ENCODE measurements around the gene CGN.
"Not testable (repeated sequence)": the region's sequence is repeated elsewhere in the genome, so short reads cannot be mapped to it uniquely, and the experiment has no call there.

The CGN gene

DNA sequence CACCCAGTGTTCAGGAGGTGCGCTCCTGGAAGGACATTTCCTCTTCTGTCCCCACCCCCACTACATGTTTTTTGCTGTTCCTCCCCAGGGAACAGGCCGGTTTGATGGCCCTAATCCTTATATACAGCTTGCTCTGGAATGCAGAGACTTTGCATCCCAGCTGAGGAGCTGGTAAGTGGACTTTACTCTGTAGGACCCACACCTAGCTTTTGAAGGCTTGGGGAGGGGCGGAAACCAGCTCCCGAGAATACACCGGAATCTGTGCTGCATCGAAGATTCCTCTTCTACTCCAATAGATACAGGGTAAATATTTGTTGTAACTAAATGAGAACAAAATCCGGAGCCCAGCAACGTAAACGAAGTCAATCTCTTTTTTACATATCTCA lies 1.2 kb upstream of the CGN start:
- no peak for ATAC-seq
- Mint-ChIP-seq H3K4me1 (peaks cover 29% of the 10 kb centered on the region), H3K4me3 (peak overlapping the region; percentile 81), H3K27me3 (peaks cover 4% of the 10 kb centered on the region), H3K36me3 (ENCODE audit: low read depth) (no peaks in the 10 kb centered on the region), H3K9me3 (no peaks in the 10 kb centered on the region), H3K27ac (no peak overlapping the region)
- DNase-seq = no peak

GRCh38 chr1:151510614-151510956 lies 602 bp upstream of the CGN start:
- Mint-ChIP-seq H3K36me3 (ENCODE audit: low read depth) (no peaks in the 10 kb centered on the region), H3K4me1 (peaks cover 29% of the 10 kb centered on the region), H3K27me3 (peaks cover 4% of the 10 kb centered on the region), H3K9me3 (no peaks in the 10 kb centered on the region), H3K4me3 (peak overlapping the region; percentile 81), H3K27ac (peak overlapping the region; percentile 66)
- DNase-seq (no peak), ATAC-seq (no peak)

DNA sequence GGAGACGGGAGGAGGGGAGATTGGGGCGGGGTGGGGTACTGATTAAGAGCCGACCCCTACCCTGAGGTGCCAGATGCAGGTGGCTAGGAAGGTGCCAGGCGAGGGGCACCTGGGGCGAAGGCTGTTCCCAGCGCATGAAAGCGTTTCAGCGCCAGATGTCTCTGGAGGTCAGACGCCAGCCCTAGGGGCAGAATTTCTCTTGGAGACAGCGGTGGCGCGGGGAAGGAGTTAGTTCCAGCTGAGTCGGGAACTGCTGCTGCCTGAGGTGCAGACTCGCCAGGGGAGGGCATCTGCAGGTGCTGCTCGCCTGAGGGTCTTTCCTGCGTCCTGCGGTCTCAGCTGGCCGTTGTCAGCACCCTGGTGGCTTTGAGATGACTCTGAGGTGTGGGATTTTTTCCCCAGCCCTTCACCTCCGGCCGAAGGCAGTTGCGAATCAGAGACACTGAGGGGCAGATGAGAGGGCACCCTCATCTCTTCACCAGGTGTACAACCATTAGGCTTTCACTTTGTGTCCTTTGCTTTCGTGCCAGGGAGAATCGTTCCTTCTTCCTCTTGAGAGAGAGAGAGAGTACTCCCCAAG lies 539 bp downstream of the CGN start:
- DNase-seq = peak; percentile 26

DNA sequence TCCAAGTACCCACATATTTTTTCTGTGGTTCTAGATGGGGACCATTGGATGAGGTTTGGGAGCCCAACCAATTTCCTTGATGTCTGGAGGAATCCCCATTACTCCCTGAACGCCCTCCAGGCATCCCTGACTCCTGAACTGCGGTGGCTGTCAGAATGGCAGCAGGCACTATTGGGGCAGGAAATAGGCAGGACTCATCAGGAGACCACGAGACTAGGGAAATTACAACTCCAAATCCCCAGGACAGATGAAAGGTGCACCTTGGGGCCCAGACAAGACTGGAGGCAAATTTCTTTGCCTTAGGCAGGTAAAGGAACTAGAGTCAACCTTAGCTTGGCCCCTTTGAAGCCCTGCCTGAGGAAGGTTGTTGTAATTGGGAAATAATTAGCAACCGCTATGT lies 1.1 kb downstream of the CGN start:
- Mint-ChIP-seq H3K4me1 (peaks cover 29% of the 10 kb centered on the region), H3K36me3 (ENCODE audit: low read depth) (no peaks in the 10 kb centered on the region), H3K9me3 (no peaks in the 10 kb centered on the region), H3K27ac (no peak overlapping the region), H3K27me3 (peaks cover 4% of the 10 kb centered on the region), H3K4me3 (peak overlapping the region; percentile 81)
- DNase-seq (no peak), ATAC-seq (no peak)

More for the DNA sequence above, 539 bp downstream of the CGN start:
- no peak overlapping the region for H3K27ac Mint-ChIP-seq
- peak; percentile 25 for ATAC-seq
- H3K4me3 Mint-ChIP-seq = peak overlapping the region; percentile 81
- no peaks in the 10 kb centered on the region for H3K9me3 Mint-ChIP-seq
- H3K36me3 Mint-ChIP-seq (ENCODE audit: low read depth) = no peaks in the 10 kb centered on the region
- peaks cover 4% of the 10 kb centered on the region for H3K27me3 Mint-ChIP-seq
- H3K4me1 Mint-ChIP-seq = peaks cover 29% of the 10 kb centered on the region

DNA sequence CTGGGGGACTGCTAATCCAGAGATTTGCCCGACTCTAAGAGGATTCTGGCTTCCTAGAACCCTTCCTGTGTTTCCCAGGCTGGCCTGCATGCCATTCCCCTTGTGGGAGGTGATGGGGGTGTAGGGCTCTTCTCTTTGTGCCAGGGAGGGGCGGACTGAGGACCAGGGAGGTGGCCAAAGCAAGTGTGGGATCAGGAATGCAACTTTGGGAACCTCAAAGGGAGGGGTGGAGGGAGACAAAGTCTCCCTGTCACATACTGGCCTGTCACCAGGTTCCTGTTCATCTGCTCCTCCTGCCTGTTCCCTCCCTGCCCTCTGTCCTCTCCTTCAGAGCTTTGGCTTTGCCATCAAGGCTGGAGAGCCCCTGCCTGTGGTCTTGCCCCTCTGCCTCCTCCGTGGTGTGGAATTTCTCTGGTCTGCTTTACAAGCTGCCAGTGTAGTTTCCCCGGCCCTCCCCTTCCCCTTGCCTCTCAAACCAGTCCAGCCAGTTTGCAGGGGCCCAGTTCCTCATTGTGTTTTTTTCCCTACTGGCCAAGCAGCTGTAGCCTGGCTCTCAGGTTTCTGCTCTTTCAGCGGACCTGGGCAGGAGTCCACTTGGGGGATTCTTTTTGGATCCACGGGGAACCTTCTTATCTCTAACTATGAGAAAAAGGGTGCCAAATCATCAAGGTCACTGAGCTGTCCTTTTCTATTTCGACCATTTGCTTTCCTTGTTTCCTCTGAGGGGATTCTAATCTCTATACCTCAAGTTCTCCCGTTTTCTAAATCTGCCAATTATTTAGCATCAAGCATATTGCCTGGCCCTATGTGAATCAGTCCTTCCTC lies 1.8 kb downstream of the CGN start:
- Mint-ChIP-seq H3K4me3 (no peak overlapping the region), H3K27me3 (peaks cover 4% of the 10 kb centered on the region), H3K27ac (no peak overlapping the region)

GRCh38 chr1:151513626-151514121 lies 2.5 kb downstream of the CGN start:
- H3K4me1 Mint-ChIP-seq = peaks cover 29% of the 10 kb centered on the region
- DNase-seq = peak; percentile 19
- no peaks in the 10 kb centered on the region for H3K9me3 Mint-ChIP-seq
- no peak overlapping the region for H3K4me3 Mint-ChIP-seq
- no peak for ATAC-seq
- no peak overlapping the region for H3K27ac Mint-ChIP-seq
- peaks cover 4% of the 10 kb centered on the region for H3K27me3 Mint-ChIP-seq
- no peaks in the 10 kb centered on the region for H3K36me3 Mint-ChIP-seq (ENCODE audit: low read depth)

More for the DNA sequence above, 1.8 kb downstream of the CGN start:
- Mint-ChIP-seq H3K9me3 (no peaks in the 10 kb centered on the region), H3K4me1 (peaks cover 29% of the 10 kb centered on the region), H3K36me3 (ENCODE audit: low read depth) (no peaks in the 10 kb centered on the region)
- ATAC-seq (no peak), DNase-seq (no peak)

- no peaks in the 10 kb centered on the region for H3K36me3 Mint-ChIP-seq (ENCODE audit: low read depth)
- ATAC-seq = no peak
- no peaks in the 10 kb centered on the region for H3K9me3 Mint-ChIP-seq
- no peak overlapping the region for H3K4me3 Mint-ChIP-seq
- no peak for DNase-seq
- H3K27ac Mint-ChIP-seq = no peak overlapping the region
- H3K27me3 Mint-ChIP-seq = peaks cover 4% of the 10 kb centered on the region
- H3K4me1 Mint-ChIP-seq = peaks cover 29% of the 10 kb centered on the region
Observed at GRCh38 chr1:151514366-151514765, 3.2 kb downstream of the CGN start.

- no peak overlapping the region for H3K27ac Mint-ChIP-seq
- H3K4me3 Mint-ChIP-seq = no peak overlapping the region
- H3K4me1 Mint-ChIP-seq = peaks cover 29% of the 10 kb centered on the region
- ATAC-seq (no peak), DNase-seq (no peak)
- H3K36me3 Mint-ChIP-seq (ENCODE audit: low read depth) = no peaks in the 10 kb centered on the region
- no peaks in the 10 kb centered on the region for H3K9me3 Mint-ChIP-seq
- peaks cover 4% of the 10 kb centered on the region for H3K27me3 Mint-ChIP-seq
Observed at GRCh38 chr1:151515265-151515664, 4.1 kb downstream of the CGN start.

GRCh38 chr1:151516031-151516511 lies 4.9 kb downstream of the CGN start:
- H3K4me1 Mint-ChIP-seq = peaks cover 25% of the 10 kb centered on the region
- H3K27me3 Mint-ChIP-seq = no peaks in the 10 kb centered on the region
- no peak overlapping the region for H3K27ac Mint-ChIP-seq
- H3K4me3 Mint-ChIP-seq = no peak overlapping the region
- no peaks in the 10 kb centered on the region for H3K36me3 Mint-ChIP-seq (ENCODE audit: low read depth)
- no peaks in the 10 kb centered on the region for H3K9me3 Mint-ChIP-seq
- DNase-seq = no peak
- no peak for ATAC-seq

GRCh38 chr1:151518431-151518830 lies 7.2 kb downstream of the CGN start:
- no peaks in the 10 kb centered on the region for H3K9me3 Mint-ChIP-seq
- peaks cover 7% of the 10 kb centered on the region for H3K4me1 Mint-ChIP-seq
- no peak overlapping the region for H3K27ac Mint-ChIP-seq
- DNase-seq (no peak), ATAC-seq (no peak)
- no peak overlapping the region for H3K4me3 Mint-ChIP-seq
- no peaks in the 10 kb centered on the region for H3K27me3 Mint-ChIP-seq
- no peaks in the 10 kb centered on the region for H3K36me3 Mint-ChIP-seq (ENCODE audit: low read depth)

GRCh38 chr1:151518936-151519335 lies 7.7 kb downstream of the CGN start:
- H3K9me3 Mint-ChIP-seq = no peaks in the 10 kb centered on the region
- ATAC-seq = no peak
- H3K27me3 Mint-ChIP-seq = no peaks in the 10 kb centered on the region
- H3K4me1 Mint-ChIP-seq = peaks cover 2% of the 10 kb centered on the region
- no peaks in the 10 kb centered on the region for H3K36me3 Mint-ChIP-seq (ENCODE audit: low read depth)
- no peak for DNase-seq
- H3K4me3 Mint-ChIP-seq = no peak overlapping the region
- no peak overlapping the region for H3K27ac Mint-ChIP-seq

GRCh38 chr1:151519667-151520066 lies 8.5 kb downstream of the CGN start:
- no peak overlapping the region for H3K27ac Mint-ChIP-seq
- no peaks in the 10 kb centered on the region for H3K9me3 Mint-ChIP-seq
- no peaks in the 10 kb centered on the region for H3K36me3 Mint-ChIP-seq (ENCODE audit: low read depth)
- no peaks in the 10 kb centered on the region for H3K4me1 Mint-ChIP-seq
- DNase-seq (no peak), ATAC-seq (no peak)
- H3K4me3 Mint-ChIP-seq = no peak overlapping the region
- no peaks in the 10 kb centered on the region for H3K27me3 Mint-ChIP-seq

DNA sequence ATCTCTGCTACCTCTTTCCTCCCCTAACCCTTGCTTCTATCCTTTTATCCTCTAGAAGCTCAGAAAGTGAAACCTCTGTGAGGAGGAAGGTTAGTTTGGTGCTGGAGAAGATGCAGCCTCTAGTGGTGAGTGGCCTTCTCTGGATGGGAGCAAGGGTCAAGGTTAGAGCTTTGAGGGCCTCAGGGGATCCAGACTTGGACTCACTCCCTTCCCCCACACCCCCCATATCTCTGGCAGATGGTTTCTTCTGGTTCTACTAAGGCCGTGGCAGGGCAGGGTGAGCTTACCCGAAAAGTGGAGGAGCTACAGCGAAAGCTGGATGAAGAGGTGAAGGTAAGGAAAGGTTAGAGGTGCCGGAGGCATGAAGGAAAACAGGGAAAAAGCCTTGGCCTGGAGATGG lies 9.2 kb downstream of the CGN start:
- DNase-seq (no peak), ATAC-seq (no peak)
- H3K9me3 Mint-ChIP-seq = no peaks in the 10 kb centered on the region
- H3K4me1 Mint-ChIP-seq = no peaks in the 10 kb centered on the region
- no peaks in the 10 kb centered on the region for H3K36me3 Mint-ChIP-seq (ENCODE audit: low read depth)
- no peaks in the 10 kb centered on the region for H3K27me3 Mint-ChIP-seq
- no peak overlapping the region for H3K27ac Mint-ChIP-seq
- H3K4me3 Mint-ChIP-seq = no peak overlapping the region

DNA sequence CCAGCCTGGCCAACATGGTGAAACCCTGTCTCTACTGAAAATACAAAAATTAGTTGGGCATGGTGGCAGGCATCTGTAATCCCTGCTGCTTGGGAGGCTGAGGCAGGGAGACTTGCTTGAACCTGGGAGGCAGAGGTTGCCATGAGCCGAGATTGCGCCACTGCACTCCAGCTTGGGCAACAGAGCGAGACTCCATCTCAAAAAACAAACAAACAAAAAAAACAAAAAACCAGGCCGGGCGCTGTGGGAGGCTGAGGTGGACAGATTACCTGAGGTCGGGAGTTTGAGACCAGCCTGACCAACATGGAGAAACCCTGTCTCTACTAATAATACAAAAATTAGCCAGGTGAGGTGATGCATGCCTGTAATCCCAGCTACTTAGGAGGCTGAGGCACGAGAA lies 11.2 kb downstream of the CGN start:
- not testable (repeated sequence) for H3K9me3 Mint-ChIP-seq; H3K36me3 Mint-ChIP-seq (ENCODE audit: low read depth); H3K4me1 Mint-ChIP-seq; H3K4me3 Mint-ChIP-seq; ATAC-seq; H3K27ac Mint-ChIP-seq; DNase-seq; H3K27me3 Mint-ChIP-seq

- Mint-ChIP-seq H3K27ac (no peak overlapping the region), H3K27me3 (no peaks in the 10 kb centered on the region), H3K4me3 (no peak overlapping the region), H3K4me1 (no peaks in the 10 kb centered on the region), H3K36me3 (ENCODE audit: low read depth) (no peaks in the 10 kb centered on the region), H3K9me3 (no peaks in the 10 kb centered on the region)
- no peak for ATAC-seq
- no peak for DNase-seq
Observed at GRCh38 chr1:151523326-151523725, 12.1 kb downstream of the CGN start.

All from activated naive CD8-positive, alpha-beta T cell treated with anti-CD3 and anti-CD28 coated beads, Interleukin-2, amount 50 U/mL, for 24 hours (primary cell).